Kidney (tissue), 14 donors: ENCODE results near the gene SEMA3C. TPM values are rescaled to one million over a fixed set of nuclear protein-coding genes. Genes with fewer than 3 reads are reported as not detected.

ENCODE experiments used
- DNase-seq, 5 donors: peaks; one replicate each; pipeline ENCODE4 v3.0.0-alpha.2; 2013 to 2020
- FAIRE-seq: peaks from 2 replicates; lab custom pipeline; 2012; peaks lifted over from hg19 to GRCh38; lab: Jason Lieb, UNC
- H3K27ac ChIP-seq, 2 donors: one replicate each; pipeline ENCODE4 v1.7.0; 2013; ENCODE audit warnings: low read depth in 2 of 2, low read length in 2 of 2, inconsistent platforms in 1 of 2
- H3K27me3 ChIP-seq: one replicate; pipeline ENCODE4 v1.7.1; 2013; ENCODE audit warnings: low read length, inconsistent platforms; ENCODE audit not compliant: control insufficient read depth, insufficient read depth
- H3K36me3 ChIP-seq, 3 donors: one replicate each; pipeline versions ENCODE4 v1.7.0 to v1.7.1; 2013; ENCODE audit warnings: low read length in 3 of 3, control low read depth in 1 of 3, inconsistent platforms in 1 of 3; ENCODE audit not compliant: insufficient read depth in 3 of 3, control insufficient read depth in 2 of 3
- H3K4me1 ChIP-seq, 3 donors: one replicate each; pipeline versions ENCODE4 v1.7.0 to v1.7.1; 2013; ENCODE audit warnings: low read length in 3 of 3, inconsistent platforms in 1 of 3, low read depth in 1 of 3; ENCODE audit not compliant: control insufficient read depth in 2 of 3, insufficient read depth in 2 of 3
- H3K4me3 ChIP-seq, 3 donors: one replicate each; pipeline versions ENCODE4 v1.7.0 to v1.8.1; 2013; ENCODE audit warnings: low read length in 3 of 3, control low read depth in 1 of 3, inconsistent platforms in 1 of 3
- H3K9ac ChIP-seq, 3 donors: one replicate each; pipeline versions ENCODE4 v1.7.0 to v1.7.1; 2013; ENCODE audit warnings: low read length in 3 of 3, control low read depth in 1 of 3, inconsistent platforms in 1 of 3
- H3K9me3 ChIP-seq, 3 donors: one replicate each; pipeline versions ENCODE4 v1.7.0 to v1.7.1; 2013; ENCODE audit warnings: low read length in 3 of 3, control low read depth in 1 of 3, inconsistent platforms in 1 of 3; ENCODE audit not compliant: control insufficient read depth in 2 of 3, insufficient read depth in 1 of 3
- CTCF ChIP-seq: IDR thresholded peaks from 3 replicates; pipeline ENCODE4 v1.5.1; 2012; ENCODE audit warnings: mild to moderate bottlenecking, moderate library complexity, borderline replicate concordance; ENCODE audit not compliant: insufficient read depth; ENCODE audit errors: extremely low read depth
- intact Hi-C: fragments of 100-400 bp; cut with DNase I; formaldehyde crosslinking; loops from one replicate; pipeline ENCODE4 v1.11.1; 2022
- polyA plus RNA-seq: library from polyadenylated mRNA; stranded (reverse); fragments of 350-450 nt; fragmentation: Illumina TruSeq; extraction: RNeasy Lipid Tissue Mini Kit (QIAGEN cat#74804); gene quantifications from one replicate; pipeline ENCODE4 v1.2.3, GENCODE V29; 2014; ENCODE audit warnings: low read depth, low replicate concordance; ENCODE audit not compliant: insufficient read depth
- total RNA-seq: library from RNA; stranded (reverse); fragmentation: NEBNext Ultra II Directional; extraction: Animal tissue kit (Norgen Biotek cat#: 25700); gene quantifications from one replicate; pipeline ENCODE4 v1.2.1, GENCODE V29; 2021
- donor health status: control.
- donor health status: control.
- donor health status: control.
- donor health status: control.
- donor health status: control.
- donor health status: DM: yes; HTN: yes; CAD: no.
- donor health status: Normal renal cell carcinoma (clear cell type).

SEMA3C gene
- total and polyA plus RNA-seq, 2 donors from 2014 or later, result 3.9 to 17.2 TPM

GRCh38 chr7:80807166-80807900 is 111.5 kb downstream of the SEMA3C start:
- no peak for TF ChIP-seq CTCF
- peaks cover 0 to 3% (median 0%) of the 10 kb centered on the region in 3 donors for H3K9me3 ChIP-seq
- H3K4me3 ChIP-seq, result no peak overlapping the region
- no peaks in the 10 kb centered on the region for H3K36me3 ChIP-seq
- DNase-seq (no peak), FAIRE-seq (no peak)
- no peak overlapping the region for H3K27ac ChIP-seq
- H3K4me1 ChIP-seq, result no peaks in the 10 kb centered on the region
- intact Hi-C loops, result no loop called here
- no peaks in the 10 kb centered on the region for H3K27me3 ChIP-seq
- no peak overlapping the region for H3K9ac ChIP-seq

- Histone ChIP-seq H3K9ac (no peak overlapping the region), H3K4me3 (no peak overlapping the region), H3K9me3 (peaks cover 0 to 3% (median 0%) of the 10 kb centered on the region in 3 donors), H3K4me1 (no peaks in the 10 kb centered on the region), H3K27ac (no peak overlapping the region), H3K36me3 (no peaks in the 10 kb centered on the region), H3K27me3 (no peaks in the 10 kb centered on the region)
- DNase-seq, result no peak
- FAIRE-seq, result no peak
- intact Hi-C loops, result no loop called here
- no peak for TF ChIP-seq CTCF
These were observed 112.2 kb downstream of the SEMA3C start for GRCh38 chr7:80806663-80807062.

GRCh38 chr7:80804589-80804988 is 114.3 kb downstream of the SEMA3C start:
- no peaks in the 10 kb centered on the region for H3K36me3 ChIP-seq
- FAIRE-seq, result no peak
- peaks cover 0 to under 1% (median 0%) of the 10 kb centered on the region in 3 donors for H3K9me3 ChIP-seq
- H3K4me3 ChIP-seq, result no peak overlapping the region
- H3K27me3 ChIP-seq, result no peaks in the 10 kb centered on the region
- no peak for TF ChIP-seq CTCF
- intact Hi-C loops, result no loop called here
- H3K27ac ChIP-seq, result no peak overlapping the region
- DNase-seq, result no peak
- H3K4me1 ChIP-seq, result no peaks in the 10 kb centered on the region
- no peak overlapping the region for H3K9ac ChIP-seq

GRCh38 chr7:80802527-80802926 is 116.3 kb downstream of the SEMA3C start:
- FAIRE-seq, result no peak
- intact Hi-C loops, result no loop called here

More at GRCh38 chr7:80802527-80802926, 116.3 kb downstream of the SEMA3C start:
- Histone ChIP-seq H3K9ac (no peak overlapping the region), H3K27me3 (no peaks in the 10 kb centered on the region), H3K4me3 (no peak overlapping the region), H3K9me3 (no peaks in the 10 kb centered on the region), H3K27ac (no peak overlapping the region), H3K4me1 (no peaks in the 10 kb centered on the region), H3K36me3 (no peaks in the 10 kb centered on the region)
- no peak for DNase-seq
- no peak for TF ChIP-seq CTCF
